Right cardiac atrium (tissue), 5 donors: Measurements from ENCODE around the gene SLC38A11. TPM values are rescaled to one million over a fixed set of nuclear protein-coding genes. Genes with fewer than 3 reads are reported as not detected.

ENCODE experiments used
- ATAC-seq, 2 donors: fragments of 200-7000 bp; cut with Tn5 transposase; one replicate each; pipeline versions ENCODE4 v1.8.0 to v1.9.1; 2020; ENCODE audit warnings: moderate library complexity in 2 of 2, mild to moderate bottlenecking in 1 of 2
- DNase-seq, 3 donors: peaks; one replicate each; pipeline ENCODE4 v3.0.0-alpha.2; 2020
- H3K27ac ChIP-seq: one replicate; pipeline ENCODE4 v1.5.1; 2013; ENCODE audit warnings: mild to moderate bottlenecking, low read length, control low read depth, moderate library complexity
- H3K27me3 ChIP-seq: one replicate; pipeline ENCODE4 v1.6.1; 2013; ENCODE audit not compliant: control insufficient read depth, insufficient read depth
- H3K4me1 ChIP-seq: one replicate; pipeline ENCODE4 v1.6.1; 2013; ENCODE audit warnings: low read length; ENCODE audit not compliant: control insufficient read depth, insufficient read depth
- H3K4me3 ChIP-seq: one replicate; pipeline ENCODE4 v1.5.1; 2013; ENCODE audit warnings: low read length, control low read depth
- H3K9me3 ChIP-seq: one replicate; pipeline ENCODE4 v1.6.1; 2013; ENCODE audit warnings: low read length; ENCODE audit not compliant: control insufficient read depth
- WGBS: extraction: QIAGEN DNeasy Blood & Tissue Kit; methylation state at CpG from one replicate; pipeline ENCODE4 v1.1.7; 2013; 5-methylcytosine and 5-hydroxymethylcytosine counted together
- intact Hi-C, 4 donors: fragments of 100-400 bp; cut with DNase I; formaldehyde crosslinking; loops; one replicate each; pipeline versions ENCODE4 v1.11.0 to v1.14.0; 2022 to 2023
- polyA plus RNA-seq: library from polyadenylated mRNA; stranded (reverse); fragments of 200-250 nt; gene quantifications from one replicate; pipeline ENCODE4 v1.2.3, GENCODE V29; 2013
- total RNA-seq, 4 donors: library from RNA; stranded (reverse); fragmentation: NEBNext Ultra II Directional; extraction: Animal tissue kit (Norgen Biotek cat#: 25700); gene quantifications; one replicate each; pipeline ENCODE4 v1.2.1, GENCODE V29; 2021
- donor health status: healthy with polysubstance abuse.
- donor health status: DM: no; HTN: yes; CAD: no.
- donor health status: DM: no; HTN: no; CAD: no.
- donor health status: DM: no; HTN: yes; CAD: no; lungs with severe emphysema.
- donor health status: DM: yes; HTN: yes; CAD: no.

SLC38A11 gene
- total and polyA plus RNA-seq, 5 donors = 0.08 to 0.25 (median 0.17) TPM; not detected in 2

DNA sequence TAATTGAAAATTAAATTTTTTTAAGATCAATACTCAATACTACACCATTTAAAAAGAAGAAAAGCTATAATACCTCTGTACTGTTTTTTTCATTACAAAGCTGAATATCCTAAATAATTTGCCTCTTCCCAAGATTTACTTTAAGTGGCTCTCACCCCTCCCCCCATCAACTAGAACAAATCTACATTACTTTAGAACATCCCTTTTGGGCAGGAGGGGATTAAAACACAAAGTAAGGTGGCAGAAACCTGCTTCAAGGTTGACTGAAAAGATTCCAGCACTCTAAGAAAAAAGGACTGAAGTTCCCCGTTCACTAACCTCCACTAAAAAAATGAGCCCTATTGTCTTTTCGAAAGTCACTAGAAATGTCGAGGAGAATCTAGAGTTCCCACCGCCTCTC lies 42.3 kb downstream of the SLC38A11 start:
- Histone ChIP-seq H3K4me3 (no peak overlapping the region), H3K27me3 (no peaks in the 10 kb centered on the region), H3K27ac (no peak overlapping the region), H3K9me3 (no peaks in the 10 kb centered on the region), H3K4me1 (peaks cover 2% of the 10 kb centered on the region)
- DNase-seq = no peak
- WGBS = 84% methylated on average over 4 of the region's 4 CpGs
- no peak for ATAC-seq
- intact Hi-C loops = loop anchor here in 1 of 4 donors (5.0 kb wide), 1 partner anchor 176 kb away; no protein-coding TSS in a partner anchor

DNA sequence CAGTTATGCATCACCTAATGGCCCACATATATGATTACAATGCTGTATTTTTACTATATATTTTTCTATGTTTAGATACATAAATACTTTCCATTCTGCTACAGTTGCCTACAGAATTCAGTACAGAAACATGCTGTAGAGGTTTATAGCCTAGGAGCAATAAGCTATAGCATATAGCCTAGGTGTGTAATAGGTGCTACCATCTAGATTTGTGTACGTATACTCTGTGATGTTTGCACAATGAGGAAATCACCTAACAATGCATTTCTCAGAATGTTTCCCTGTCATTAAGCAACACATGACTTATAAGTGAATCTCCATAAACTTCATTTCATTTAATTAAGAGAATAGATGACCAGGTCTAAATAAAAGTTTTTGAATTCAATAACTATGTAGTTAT lies 43.5 kb downstream of the SLC38A11 start:
- Histone ChIP-seq H3K4me1 (peaks cover 2% of the 10 kb centered on the region), H3K27me3 (no peaks in the 10 kb centered on the region), H3K9me3 (no peaks in the 10 kb centered on the region), H3K27ac (no peak overlapping the region), H3K4me3 (no peak overlapping the region)
- DNase-seq (no peak), ATAC-seq (no peak)
- 78% methylated on average over 1 of the region's 1 CpG for WGBS
- intact Hi-C loops = loop anchor here in 1 of 4 donors (5.0 kb wide), 1 partner anchor 175 kb away; no protein-coding TSS in a partner anchor

DNA sequence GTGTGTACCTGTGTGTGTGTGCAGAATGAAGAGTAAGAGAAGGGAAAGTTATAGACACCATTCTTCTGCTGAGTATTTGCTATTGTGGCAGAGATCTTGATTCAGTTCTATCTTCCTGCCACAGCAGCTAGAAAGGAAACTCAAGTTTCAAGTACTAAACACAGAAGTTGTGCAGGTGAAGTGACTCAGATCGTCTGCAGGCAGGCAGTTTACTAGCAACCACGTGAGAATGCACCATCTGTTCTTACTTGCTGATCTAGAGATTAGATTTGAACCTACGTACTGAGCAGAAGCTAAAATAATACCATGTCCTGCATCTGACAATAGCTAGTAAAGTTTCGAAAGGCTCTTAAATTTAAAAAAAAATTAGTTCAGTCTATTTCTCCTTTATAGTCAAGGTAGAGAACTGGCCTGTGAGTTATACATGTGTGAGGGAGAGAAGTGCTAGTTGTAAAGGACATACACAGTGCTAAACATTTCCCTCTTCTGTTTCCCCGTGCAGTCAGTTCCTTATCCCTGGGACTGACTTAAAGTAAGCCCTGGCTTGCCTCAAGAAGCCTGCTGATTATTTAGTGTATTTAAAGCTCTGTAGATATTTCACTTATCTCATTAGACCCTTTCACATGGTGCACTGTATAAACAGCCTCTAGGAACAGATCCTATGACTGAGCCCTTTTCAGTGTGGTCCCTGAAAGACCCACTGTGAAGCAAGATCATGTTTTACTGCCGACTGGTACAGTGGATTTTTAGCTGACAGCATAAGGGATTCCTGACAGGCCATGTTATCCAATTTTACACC lies 45.0 kb downstream of the SLC38A11 start:
- Histone ChIP-seq H3K9me3 (no peaks in the 10 kb centered on the region), H3K27ac (no peak overlapping the region), H3K27me3 (no peaks in the 10 kb centered on the region), H3K4me1 (peaks cover 2% of the 10 kb centered on the region), H3K4me3 (no peak overlapping the region)
- intact Hi-C loops = loop anchor here in 1 of 4 donors (5.0 kb wide), 1 partner anchor 173 kb away; no protein-coding TSS in a partner anchor
- WGBS = 28% methylated on average over 6 of the region's 6 CpGs
- ATAC-seq (no peak), DNase-seq (no peak)

DNA sequence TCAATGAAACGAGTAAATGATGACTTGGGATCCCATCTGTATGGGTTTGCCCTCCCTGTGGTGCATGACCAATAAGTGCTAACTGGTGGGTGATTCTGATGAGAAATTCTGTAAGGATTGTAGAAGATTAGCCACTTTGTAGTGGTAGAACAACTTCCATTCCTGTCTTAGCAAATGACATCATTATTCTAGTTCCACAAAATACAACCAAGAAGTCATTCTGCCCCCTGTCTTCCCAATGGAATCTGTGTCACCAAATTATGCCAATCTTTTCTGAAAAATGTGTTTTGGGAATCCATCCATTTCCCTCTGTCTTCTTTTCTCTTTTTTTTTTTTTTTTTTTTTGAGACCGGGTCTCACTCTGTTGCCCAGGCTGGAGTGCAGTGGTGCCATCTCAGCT lies 48.4 kb downstream of the SLC38A11 start:
- ATAC-seq = no peak
- intact Hi-C loops = loop anchor here in 2 of 4 donors (5.0 to 10.0 kb wide), 2 partner anchors 62 to 165 kb away; partner anchors contain the start of gene COBLL1 (in 1 of the 2)
- no peak overlapping the region for H3K27ac ChIP-seq
- H3K4me3 ChIP-seq = no peak overlapping the region
- no peak for DNase-seq
- H3K4me1 ChIP-seq = peaks cover 2% of the 10 kb centered on the region
- 96% methylated on average over 2 of the region's 2 CpGs for WGBS
- H3K9me3 ChIP-seq = no peaks in the 10 kb centered on the region
- no peaks in the 10 kb centered on the region for H3K27me3 ChIP-seq

DNA sequence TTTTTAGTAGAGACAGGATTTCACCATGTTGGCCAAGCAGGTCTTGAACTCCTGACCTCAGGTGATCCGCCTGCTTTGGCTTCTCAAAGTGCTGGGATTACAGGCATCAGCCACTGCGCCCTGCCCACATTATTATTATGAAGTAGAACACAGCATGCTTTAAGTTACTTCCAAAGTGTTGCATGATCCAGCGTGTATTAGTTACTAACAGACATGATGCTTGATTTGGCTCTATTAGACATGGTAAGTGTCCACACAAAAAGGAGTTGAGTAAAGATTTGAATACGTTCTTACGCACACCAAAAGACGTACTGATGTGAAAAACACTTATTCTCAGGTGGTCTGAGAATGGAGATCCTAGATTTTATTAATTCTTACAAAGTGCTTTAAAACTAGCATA lies 50.0 kb downstream of the SLC38A11 start:
- intact Hi-C loops = loop anchor here in 2 of 4 donors (5.0 to 10.0 kb wide), 2 partner anchors 61 to 163 kb away; partner anchors contain the start of gene COBLL1 (in 1 of the 2)
- ATAC-seq (no peak), DNase-seq (no peak)
- Histone ChIP-seq H3K27ac (no peak overlapping the region), H3K4me3 (no peak overlapping the region), H3K27me3 (no peaks in the 10 kb centered on the region), H3K9me3 (no peaks in the 10 kb centered on the region), H3K4me1 (peaks cover 2% of the 10 kb centered on the region)
- WGBS = 98% methylated on average over 6 of the region's 6 CpGs

DNA sequence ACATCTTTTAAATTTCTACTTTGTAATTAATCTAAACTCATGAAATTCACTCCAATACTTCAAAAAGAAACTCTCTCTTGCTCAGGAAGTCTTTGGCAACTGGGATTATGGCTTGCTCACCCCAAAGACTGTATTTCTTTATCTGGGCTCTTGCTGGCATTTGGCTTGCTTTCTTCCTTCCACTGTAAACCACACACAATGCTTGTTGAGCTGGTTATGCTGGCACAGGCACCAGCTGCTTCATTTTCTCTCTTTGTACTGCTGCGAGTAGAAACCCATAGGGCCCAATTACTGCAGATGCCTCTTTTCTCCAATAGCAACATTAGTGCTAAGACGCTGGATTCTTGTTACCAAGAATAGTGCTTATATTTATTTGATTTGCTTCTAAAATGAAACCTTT lies 51.4 kb downstream of the SLC38A11 start:
- intact Hi-C loops = loop anchor here in 1 of 4 donors (10.0 kb wide), 1 partner anchor 59 kb away; the partner anchor contains the start of gene COBLL1
- DNase-seq = no peak
- H3K27ac ChIP-seq = no peak overlapping the region
- no peaks in the 10 kb centered on the region for H3K9me3 ChIP-seq
- H3K27me3 ChIP-seq = no peaks in the 10 kb centered on the region
- no peaks in the 10 kb centered on the region for H3K4me1 ChIP-seq
- ATAC-seq = no peak
- no peak overlapping the region for H3K4me3 ChIP-seq
- WGBS = 54% methylated on average over 2 of the region's 2 CpGs

DNA sequence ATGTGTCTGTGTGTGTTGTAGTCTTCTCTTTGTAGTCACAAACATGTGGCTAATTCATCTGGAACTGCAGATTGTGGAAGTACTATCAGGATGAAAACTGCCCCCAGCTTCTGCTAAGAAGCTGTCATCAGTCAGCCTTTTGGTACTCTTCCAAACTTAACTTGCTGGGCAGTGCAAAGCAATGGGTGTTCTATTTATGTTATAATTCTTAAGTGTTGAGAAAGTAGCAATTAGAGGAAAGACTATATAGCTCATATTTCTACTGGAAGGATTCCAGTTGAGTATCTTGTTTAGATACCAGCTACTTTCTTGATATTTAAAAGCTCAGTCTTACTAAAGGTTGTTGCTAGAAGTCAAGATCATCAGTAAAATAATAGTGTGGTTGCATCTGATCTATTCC lies 52.1 kb downstream of the SLC38A11 start:
- no peaks in the 10 kb centered on the region for H3K27me3 ChIP-seq
- H3K9me3 ChIP-seq = no peaks in the 10 kb centered on the region
- no peak for ATAC-seq
- DNase-seq = no peak
- no peaks in the 10 kb centered on the region for H3K4me1 ChIP-seq
- H3K4me3 ChIP-seq = no peak overlapping the region
- intact Hi-C loops = loop anchor here in 1 of 4 donors (10.0 kb wide), 1 partner anchor 58 kb away; the partner anchor contains the start of gene COBLL1
- H3K27ac ChIP-seq = no peak overlapping the region

DNA sequence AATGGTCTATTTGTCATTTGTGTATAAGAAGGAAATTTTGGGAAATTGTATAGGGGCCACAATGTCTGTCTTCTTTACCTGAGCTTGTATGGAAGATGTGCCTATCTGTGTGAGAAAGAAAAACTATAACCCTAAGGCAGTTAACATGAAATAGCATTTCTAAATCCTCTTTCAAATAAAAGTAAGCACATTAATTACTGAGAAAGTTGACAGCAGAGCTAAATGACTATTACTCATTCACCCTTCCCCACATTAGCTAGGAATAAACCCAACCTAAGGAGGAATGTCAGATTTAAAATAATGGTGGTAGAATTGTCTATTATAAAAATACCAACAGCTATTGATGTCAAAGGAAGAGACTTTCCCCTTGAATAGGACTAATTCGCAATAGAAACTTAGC lies 56.2 kb downstream of the SLC38A11 start:
- ATAC-seq (no peak), DNase-seq (no peak)
- no peak overlapping the region for H3K27ac ChIP-seq
- WGBS = 98% methylated on average over 1 of the region's 1 CpG
- H3K27me3 ChIP-seq = no peaks in the 10 kb centered on the region
- H3K4me1 ChIP-seq = no peaks in the 10 kb centered on the region
- no peak overlapping the region for H3K4me3 ChIP-seq
- intact Hi-C loops = no loop called here
- no peaks in the 10 kb centered on the region for H3K9me3 ChIP-seq

DNA sequence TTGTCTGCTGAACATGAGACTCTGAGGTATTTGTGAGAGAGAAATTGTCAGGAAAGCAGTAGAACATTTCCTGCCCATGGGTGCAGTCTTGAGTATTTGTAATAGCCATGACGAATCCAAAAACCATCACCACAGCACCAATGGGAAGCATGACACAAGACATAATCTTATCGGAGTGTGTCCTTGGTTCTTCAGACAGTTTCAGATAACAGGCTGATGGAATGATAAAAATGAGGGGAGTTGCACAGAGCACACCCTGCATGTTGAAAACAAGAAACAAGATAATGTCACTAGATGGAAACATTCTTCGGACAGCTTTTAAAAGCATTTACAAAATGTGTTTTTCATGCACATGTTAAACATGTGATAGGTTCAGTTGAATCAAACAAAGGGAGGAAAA lies 56.9 kb downstream of the SLC38A11 start:
- WGBS = 20% methylated on average over 3 of the region's 3 CpGs
- no peaks in the 10 kb centered on the region for H3K9me3 ChIP-seq
- H3K27me3 ChIP-seq = no peaks in the 10 kb centered on the region
- H3K4me1 ChIP-seq = no peaks in the 10 kb centered on the region
- intact Hi-C loops = no loop called here
- H3K27ac ChIP-seq = no peak overlapping the region
- peak in 1 of 2 donors; percentile 40 for ATAC-seq
- no peak overlapping the region for H3K4me3 ChIP-seq
- no peak for DNase-seq

DNA sequence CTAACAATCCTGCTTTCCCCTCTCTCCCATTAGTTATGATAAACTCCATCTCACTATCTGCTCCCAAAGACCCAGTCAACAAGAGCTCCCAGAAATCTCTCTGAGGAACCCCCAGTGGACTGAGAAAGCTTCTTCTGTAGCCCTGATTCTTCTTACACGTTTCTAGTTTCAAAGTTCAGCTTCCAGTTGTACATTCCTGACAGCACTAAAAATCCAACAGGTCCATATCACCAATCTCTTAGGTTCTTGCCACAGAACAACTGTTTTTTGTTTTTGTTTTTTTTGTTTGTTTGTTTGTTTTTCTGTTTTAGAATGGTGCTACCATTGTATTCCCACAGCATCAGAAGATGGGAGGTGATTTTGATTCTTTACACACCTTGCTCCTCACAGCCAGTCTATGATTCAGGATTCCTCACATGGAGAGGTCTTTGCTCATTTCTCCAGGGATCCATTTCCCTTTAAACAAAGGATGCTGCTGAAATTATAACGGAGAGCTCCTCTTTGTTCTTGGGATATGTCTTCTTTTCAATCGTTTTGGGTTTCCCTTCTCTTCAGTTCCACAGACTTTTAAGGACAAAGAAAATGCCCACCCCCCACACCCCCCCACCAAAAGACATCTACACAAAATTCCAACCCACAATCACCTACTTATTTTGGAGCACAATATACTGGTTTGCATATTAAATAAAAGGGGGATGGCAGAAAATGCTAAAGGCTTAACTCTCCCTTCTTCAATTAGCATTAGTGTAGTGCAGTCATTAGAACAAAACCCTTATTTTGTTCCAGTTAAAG lies 57.7 kb downstream of the SLC38A11 start:
- 65% methylated on average over 3 of the region's 3 CpGs for WGBS

More for the DNA sequence above, 57.7 kb downstream of the SLC38A11 start:
- Histone ChIP-seq H3K9me3 (no peaks in the 10 kb centered on the region), H3K4me1 (no peaks in the 10 kb centered on the region), H3K27ac (no peak overlapping the region), H3K27me3 (no peaks in the 10 kb centered on the region), H3K4me3 (no peak overlapping the region)
- no peak for ATAC-seq
- intact Hi-C loops = no loop called here
- DNase-seq = no peak
